Activated naive CD4-positive, alpha-beta T cell treated with Interleukin-2 at 50 U/mL for 16 hours (primary cell): ENCODE measurements around the gene LPCAT2.

Source experiments
- DNase-seq: peaks from one replicate; pipeline ENCODE4 v3.0.0-alpha.2; 2020

LPCAT2 gene

GRCh38 chr16:55508941-55509931, at the start of gene LPCAT2:
Gene LPCAT2, plus strand, starts transcription at chr16:55509072. Its CDS starts 110 bp downstream, at chr16:55509182.
- DNase-seq: peak; percentile 10

GRCh38 chr16:55462241-55462640, 46.6 kb upstream of the LPCAT2 start:
- DNase-seq: no peak

- no peak for DNase-seq
These were observed 44.5 kb upstream of the LPCAT2 start for GRCh38 chr16:55464375-55464774.

GRCh38 chr16:55465077-55465896, 43.6 kb upstream of the LPCAT2 start:
- peak; percentile 82 for DNase-seq

GRCh38 chr16:55466209-55466608, 42.7 kb upstream of the LPCAT2 start:
- DNase-seq: no peak

GRCh38 chr16:55467898-55468297, 41.0 kb upstream of the LPCAT2 start:
- no peak for DNase-seq

GRCh38 chr16:55468352-55468990, 40.4 kb upstream of the LPCAT2 start:
- DNase-seq: no peak

- no peak for DNase-seq
These were observed 38.9 kb upstream of the LPCAT2 start for GRCh38 chr16:55469821-55470532.

GRCh38 chr16:55470533-55471371, 38.1 kb upstream of the LPCAT2 start:
- no peak for DNase-seq

GRCh38 chr16:55471448-55472097, 37.3 kb upstream of the LPCAT2 start:
- no peak for DNase-seq

GRCh38 chr16:55473587-55473986, 35.3 kb upstream of the LPCAT2 start:
- DNase-seq: no peak

- DNase-seq: no peak
These were observed 34.1 kb upstream of the LPCAT2 start for GRCh38 chr16:55474821-55475220.

- DNase-seq: no peak
These were observed 33.0 kb upstream of the LPCAT2 start for GRCh38 chr16:55475919-55476318.

- no peak for DNase-seq
These were observed 32.0 kb upstream of the LPCAT2 start for GRCh38 chr16:55476625-55477533.

GRCh38 chr16:55477736-55478135, 31.1 kb upstream of the LPCAT2 start:
- no peak for DNase-seq

GRCh38 chr16:55478827-55479429, 29.9 kb upstream of the LPCAT2 start, which contains the start of gene MMP2:
Gene MMP2, plus strand, starts transcription at chr16:55479198. Its CDS starts 282 bp downstream, at chr16:55479480.
- no peak for DNase-seq

GRCh38 chr16:55479430-55480140, 29.3 kb upstream of the LPCAT2 start:
- no peak for DNase-seq

GRCh38 chr16:55480228-55480655, 28.6 kb upstream of the LPCAT2 start:
- no peak for DNase-seq

- no peak for DNase-seq
These were observed 27.8 kb upstream of the LPCAT2 start for GRCh38 chr16:55481023-55481422.
